ENCODE measurements around the gene TWNK. TPM values are rescaled to one million over a fixed set of nuclear protein-coding genes. Genes with fewer than 3 reads are reported as not detected.
A peak's percentile ranks its signal among the peaks of the same experiment; 100 is the strongest.
"Not testable (repeated sequence)": the region's sequence is repeated elsewhere in the genome, so short reads cannot be mapped to it uniquely, and the experiment has no call there.

The TWNK gene
- total RNA-seq, 1 experiment from 2014 or later = 13.8 TPM

DNA sequence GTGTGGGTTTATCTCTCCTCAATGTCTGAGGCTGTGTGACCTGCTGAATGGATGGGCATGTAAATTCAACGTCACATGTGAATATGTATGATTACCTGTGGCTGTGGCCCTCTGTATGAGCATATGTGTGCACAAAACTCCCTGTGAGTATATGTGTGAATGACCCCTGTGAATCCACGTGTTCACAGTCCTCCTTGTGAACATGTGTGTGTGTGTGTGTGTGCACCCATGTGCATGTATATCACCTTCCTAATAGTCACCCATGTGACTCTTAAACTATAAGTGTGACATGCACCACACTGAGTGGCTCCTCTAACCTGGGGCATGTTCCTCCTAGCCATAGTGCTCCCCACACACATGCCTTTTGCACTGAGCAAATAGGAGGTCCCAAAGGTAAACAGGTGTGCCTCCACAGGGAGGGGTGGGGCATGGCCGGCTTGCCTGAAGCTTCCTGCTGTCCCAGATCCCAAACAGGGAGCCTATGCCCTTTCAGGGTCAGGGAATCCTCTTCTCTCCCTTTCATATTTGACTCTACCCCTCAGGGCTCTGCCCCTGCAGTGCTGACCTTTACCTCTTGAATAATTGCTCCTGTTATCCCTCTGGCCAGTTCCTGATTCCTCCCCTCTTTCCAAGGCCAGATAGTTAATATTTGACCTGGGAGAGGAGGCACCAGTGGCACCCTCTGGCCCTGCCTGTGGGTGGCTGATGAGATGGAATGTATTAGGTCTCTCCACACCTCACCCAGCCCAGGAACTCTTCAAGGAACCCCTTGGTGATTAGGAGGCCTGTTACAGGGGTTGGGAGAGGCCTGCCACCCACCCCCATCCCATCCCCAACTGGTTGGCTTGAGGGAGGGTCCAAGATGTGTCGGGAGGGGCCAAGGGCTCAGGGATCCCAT, 16.2 kb upstream of the TWNK start:
- BruUV-seq (replicated peaks) = no TSS peak
- peaks cover 24% of the 10 kb centered on the region for H3K36me3 Mint-ChIP-seq (ENCODE audit: insufficient read depth, unreplicated experiment)
- peak; percentile 29 for DNase-seq
- H3K27me3 Mint-ChIP-seq (ENCODE audit: unreplicated experiment) = no peaks in the 10 kb centered on the region
- CTCF ChIA-PET = interaction anchor here (1.6 kb wide), 1 partner anchor 43 kb away, joined by 5 read pairs; no protein-coding TSS in a partner anchor
- no peaks in the 10 kb centered on the region for H3K9me3 Mint-ChIP-seq (ENCODE audit: low read depth, unreplicated experiment)
- peaks cover 19% of the 10 kb centered on the region for H3K4me1 Mint-ChIP-seq (ENCODE audit: low read depth, unreplicated experiment)
- peak overlapping the region; percentile 39 for H3K27ac Mint-ChIP-seq (ENCODE audit: unreplicated experiment)
- intact Hi-C loops (cut with micrococcal nuclease; ENCODE audit: unreplicated experiment) = no loop called here
- TF ChIP-seq, protein P1, sequence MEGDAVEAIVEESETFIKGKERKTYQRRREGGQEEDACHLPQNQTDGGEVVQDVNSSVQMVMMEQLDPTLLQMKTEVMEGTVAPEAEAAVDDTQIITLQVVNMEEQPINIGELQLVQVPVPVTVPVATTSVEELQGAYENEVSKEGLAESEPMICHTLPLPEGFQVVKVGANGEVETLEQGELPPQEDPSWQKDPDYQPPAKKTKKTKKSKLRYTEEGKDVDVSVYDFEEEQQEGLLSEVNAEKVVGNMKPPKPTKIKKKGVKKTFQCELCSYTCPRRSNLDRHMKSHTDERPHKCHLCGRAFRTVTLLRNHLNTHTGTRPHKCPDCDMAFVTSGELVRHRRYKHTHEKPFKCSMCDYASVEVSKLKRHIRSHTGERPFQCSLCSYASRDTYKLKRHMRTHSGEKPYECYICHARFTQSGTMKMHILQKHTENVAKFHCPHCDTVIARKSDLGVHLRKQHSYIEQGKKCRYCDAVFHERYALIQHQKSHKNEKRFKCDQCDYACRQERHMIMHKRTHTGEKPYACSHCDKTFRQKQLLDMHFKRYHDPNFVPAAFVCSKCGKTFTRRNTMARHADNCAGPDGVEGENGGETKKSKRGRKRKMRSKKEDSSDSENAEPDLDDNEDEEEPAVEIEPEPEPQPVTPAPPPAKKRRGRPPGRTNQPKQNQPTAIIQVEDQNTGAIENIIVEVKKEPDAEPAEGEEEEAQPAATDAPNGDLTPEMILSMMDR (IDR thresholded peaks at IDR 0.05; ENCODE audit: unreplicated experiment) = no peak
- peak overlapping the region; percentile 80 for H3K4me3 Mint-ChIP-seq (ENCODE audit: low read depth, unreplicated experiment)

DNA sequence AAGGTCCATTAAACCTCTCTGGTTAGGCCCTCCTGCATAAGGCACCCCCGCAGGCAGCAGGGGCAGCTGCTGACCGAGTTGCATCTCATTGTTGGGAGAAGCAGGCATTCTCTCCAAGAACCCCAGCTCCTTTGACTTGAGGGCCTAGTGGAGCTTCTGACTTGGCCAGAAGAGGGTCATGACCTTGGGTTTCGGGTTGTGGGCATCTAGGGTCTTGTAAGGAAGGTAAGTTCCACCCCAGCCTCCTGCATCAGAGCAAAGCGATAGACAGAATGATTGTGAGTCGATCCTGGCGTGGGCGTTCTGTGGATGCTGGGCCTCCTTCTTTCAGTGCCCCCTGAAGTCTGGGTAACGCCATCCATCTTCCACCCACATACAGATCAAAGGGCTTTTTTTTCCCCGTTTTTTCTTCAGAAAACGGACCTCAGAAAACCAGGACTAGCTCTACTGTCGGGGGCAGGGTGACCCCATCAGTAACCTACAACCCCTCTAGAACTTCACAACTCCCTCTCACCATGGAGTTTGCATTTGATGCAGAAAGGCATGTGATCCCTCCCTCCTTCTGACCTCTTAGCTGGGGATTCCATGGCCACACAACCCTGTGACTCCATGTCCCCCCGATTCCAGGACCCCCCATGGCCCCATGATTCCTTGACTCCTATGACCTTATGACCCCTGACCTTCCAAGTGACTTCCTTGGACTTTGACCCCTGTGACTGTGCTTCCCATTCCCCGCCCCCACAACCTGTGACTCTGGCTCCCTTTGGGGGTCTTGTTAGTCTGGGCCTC, 15.0 kb upstream of the TWNK start:
- no peaks in the 10 kb centered on the region for H3K9me3 Mint-ChIP-seq (ENCODE audit: low read depth, unreplicated experiment)
- H3K36me3 Mint-ChIP-seq (ENCODE audit: insufficient read depth, unreplicated experiment) = peaks cover 32% of the 10 kb centered on the region
- BruUV-seq (replicated peaks) = no TSS peak
- DNase-seq = no peak
- intact Hi-C loops (cut with micrococcal nuclease; ENCODE audit: unreplicated experiment) = no loop called here
- H3K4me1 Mint-ChIP-seq (ENCODE audit: low read depth, unreplicated experiment) = peaks cover 28% of the 10 kb centered on the region
- CTCF ChIA-PET = no interaction called here
- H3K27ac Mint-ChIP-seq (ENCODE audit: unreplicated experiment) = no peak overlapping the region
- H3K4me3 Mint-ChIP-seq (ENCODE audit: low read depth, unreplicated experiment) = no peak overlapping the region
- TF ChIP-seq, protein P1 (IDR thresholded peaks at IDR 0.05; ENCODE audit: unreplicated experiment) = no peak
- H3K27me3 Mint-ChIP-seq (ENCODE audit: unreplicated experiment) = no peaks in the 10 kb centered on the region

GRCh38 chr10:100972904-100973535, 14.3 kb upstream of the TWNK start:
- intact Hi-C loops (cut with micrococcal nuclease; ENCODE audit: unreplicated experiment) = no loop called here
- TF ChIP-seq, protein P1 (IDR thresholded peaks at IDR 0.05; ENCODE audit: unreplicated experiment) = no peak
- Mint-ChIP-seq H3K27ac (ENCODE audit: unreplicated experiment) (no peak overlapping the region), H3K4me3 (ENCODE audit: low read depth, unreplicated experiment) (no peak overlapping the region), H3K9me3 (ENCODE audit: low read depth, unreplicated experiment) (no peaks in the 10 kb centered on the region), H3K36me3 (ENCODE audit: insufficient read depth, unreplicated experiment) (peaks cover 33% of the 10 kb centered on the region), H3K4me1 (ENCODE audit: low read depth, unreplicated experiment) (peaks cover 29% of the 10 kb centered on the region), H3K27me3 (ENCODE audit: unreplicated experiment) (no peaks in the 10 kb centered on the region)
- DNase-seq = no peak
- no TSS peak for BruUV-seq (replicated peaks)
- CTCF ChIA-PET = no interaction called here

DNA sequence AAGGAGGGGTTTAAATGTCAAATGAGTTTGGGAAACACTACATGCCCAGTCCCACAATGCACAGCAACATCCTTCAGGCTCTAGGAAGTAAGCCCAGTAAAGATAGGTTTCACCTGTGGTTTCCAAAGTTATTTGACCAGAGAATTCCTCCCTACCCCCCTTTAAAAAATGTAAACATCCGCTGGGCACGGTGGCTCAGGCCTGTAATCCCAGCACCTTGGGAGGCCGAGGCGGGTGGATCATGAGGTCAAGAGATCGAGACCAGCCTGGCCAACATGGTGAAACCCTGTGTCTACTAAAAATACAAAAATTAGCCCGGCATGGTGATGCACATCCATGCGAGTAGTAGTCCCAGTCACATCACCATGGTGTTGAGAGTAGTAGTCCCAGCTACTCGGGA, 11.9 kb upstream of the TWNK start:
- H3K4me3 Mint-ChIP-seq (ENCODE audit: low read depth, unreplicated experiment); H3K27ac Mint-ChIP-seq (ENCODE audit: unreplicated experiment); CTCF ChIA-PET; intact Hi-C loops (cut with micrococcal nuclease; ENCODE audit: unreplicated experiment); H3K27me3 Mint-ChIP-seq (ENCODE audit: unreplicated experiment); H3K9me3 Mint-ChIP-seq (ENCODE audit: low read depth, unreplicated experiment); BruUV-seq (replicated peaks); DNase-seq: not testable (repeated sequence)
- H3K4me1 Mint-ChIP-seq (ENCODE audit: low read depth, unreplicated experiment) = peaks cover 28% of the 10 kb centered on the region
- peaks cover 21% of the 10 kb centered on the region for H3K36me3 Mint-ChIP-seq (ENCODE audit: insufficient read depth, unreplicated experiment)
